ENCODE results near the gene DLGAP4. TPM values are rescaled to one million over a fixed set of nuclear protein-coding genes. Genes with fewer than 3 reads are reported as not detected.

The DLGAP4 gene
- polyA plus RNA-seq, 2 of the 4 experiments (the other 2 are of a cell fraction), result 11.9 to 36.7 TPM

- DNase-seq (ENCODE audit: low read depth in 1 of 2, low spot score in 1 of 2) (no peak), ATAC-seq (no peak), FAIRE-seq (no peak)
- Histone ChIP-seq H3K4me3 (no peak overlapping the region), H3K9me3 (no peaks in the 10 kb centered on the region), H3K4me2 (no peak overlapping the region), H3K27ac (no peak overlapping the region), H3K4me1 (no peaks in the 10 kb centered on the region)
- ChIA-PET CTCF (interaction anchor here (0.6 to 1.2 kb wide), 2 partner anchors 33 to 69 kb away, joined by 3 read pairs; no protein-coding TSS in a partner anchor), POLR2A (no interaction called here)
- 76% methylated on average over 6 of the region's 8 CpGs for WGBS (ENCODE audit: missing lambda C conversion rate)
- no peak for TF ChIP-seq EHF (CRISPR knock-in tag; IDR thresholded peaks at IDR 0.05)
- TF ChIP-seq HES2 (IDR thresholded peaks at IDR 0.05), result no peak
Measured at GRCh38 chr20:36342331-36343120, 36.4 kb downstream of the DLGAP4 start.

- CTCF ChIA-PET, result interaction anchor here (0.8 to 1.6 kb wide), 3 partner anchors 11 to 205 kb away, joined by 4 to 6 read pairs (median 4); no protein-coding TSS in a partner anchor
- no peak overlapping the region for H3K27ac ChIP-seq
Measured at GRCh38 chr20:36343641-36344040, 37.5 kb downstream of the DLGAP4 start.

More at GRCh38 chr20:36343641-36344040, 37.5 kb downstream of the DLGAP4 start:
- DNase-seq (ENCODE audit: low read depth in 1 of 2, low spot score in 1 of 2), result no peak
- TF ChIP-seq USF2 (IDR thresholded peaks at IDR 0.05) (no peak), EHF (CRISPR knock-in tag; IDR thresholded peaks at IDR 0.05) (no peak), JUNB (IDR thresholded peaks at IDR 0.05) (no peak), REST (IDR thresholded peaks at IDR 0.05) (no peak), HEYL (CRISPR knock-in tag; IDR thresholded peaks at IDR 0.05) (no peak), CTCF (IDR thresholded peaks at IDR 0.05) (no peak), HOXB5 (CRISPR knock-in tag; IDR thresholded peaks at IDR 0.05) (no peak)
- H3K9me3 ChIP-seq, result no peaks in the 10 kb centered on the region
- H3K4me2 ChIP-seq, result no peak overlapping the region
- no peak for FAIRE-seq
- POLR2A ChIA-PET, result no interaction called here
- no peak for ATAC-seq
- no peak overlapping the region for H3K4me3 ChIP-seq
- no peaks in the 10 kb centered on the region for H3K4me1 ChIP-seq
- WGBS (ENCODE audit: missing lambda C conversion rate), result 17% methylated on average over 3 of the region's 5 CpGs
